T follicular helper cell (primary cell): ENCODE results near the gene WDR37.
"Not testable (repeated sequence)": the region's sequence is repeated elsewhere in the genome, so short reads cannot be mapped to it uniquely, and the experiment has no call there.

Experiments used
- DNase-seq: peaks from one replicate; pipeline ENCODE4 v3.0.0-alpha.2; 2020; ENCODE audit warnings: low read depth

The WDR37 gene

DNA sequence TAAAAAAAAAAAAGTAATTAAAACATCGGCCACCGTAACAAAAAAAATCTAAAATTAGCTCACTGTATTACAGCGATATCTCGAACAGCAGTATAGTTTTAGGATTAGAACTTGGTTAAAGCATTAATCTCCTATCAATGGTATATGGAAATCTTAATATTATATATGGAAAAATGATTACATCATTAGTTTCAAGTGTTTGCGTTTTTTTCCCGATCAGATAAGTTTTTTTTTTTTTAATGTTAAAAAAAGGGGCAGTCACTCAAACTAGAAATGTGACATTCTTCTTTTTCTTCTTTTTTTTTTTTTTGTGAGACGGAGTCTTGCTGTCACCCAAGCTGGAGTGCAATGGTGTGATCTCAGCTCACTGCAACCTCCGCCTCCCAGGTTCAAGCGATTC, 14.7 kb upstream of the WDR37 start:
- no peak for DNase-seq

DNA sequence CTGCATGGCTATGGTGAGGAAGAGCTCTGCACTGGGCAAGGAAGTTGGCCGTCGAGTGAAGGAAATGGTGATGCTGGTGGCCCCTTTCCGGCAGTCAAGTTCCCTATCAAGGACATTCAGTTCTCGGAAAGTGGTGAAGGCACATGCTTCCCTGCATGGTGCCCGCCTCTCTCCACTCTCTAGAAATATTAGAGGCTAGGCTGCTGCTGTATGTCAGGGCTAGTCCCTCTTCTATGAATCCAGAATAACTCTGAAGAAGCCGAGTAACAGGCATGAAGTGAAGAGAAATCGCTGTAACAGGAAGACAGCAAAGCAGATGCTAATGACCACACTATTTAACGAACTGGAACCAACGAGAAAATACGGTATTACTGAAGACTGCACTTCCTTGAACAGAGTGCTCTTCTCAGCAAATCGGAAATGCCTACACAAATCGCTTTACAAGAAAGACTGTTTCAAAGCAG, 12.6 kb upstream of the WDR37 start:
- no peak for DNase-seq

DNA sequence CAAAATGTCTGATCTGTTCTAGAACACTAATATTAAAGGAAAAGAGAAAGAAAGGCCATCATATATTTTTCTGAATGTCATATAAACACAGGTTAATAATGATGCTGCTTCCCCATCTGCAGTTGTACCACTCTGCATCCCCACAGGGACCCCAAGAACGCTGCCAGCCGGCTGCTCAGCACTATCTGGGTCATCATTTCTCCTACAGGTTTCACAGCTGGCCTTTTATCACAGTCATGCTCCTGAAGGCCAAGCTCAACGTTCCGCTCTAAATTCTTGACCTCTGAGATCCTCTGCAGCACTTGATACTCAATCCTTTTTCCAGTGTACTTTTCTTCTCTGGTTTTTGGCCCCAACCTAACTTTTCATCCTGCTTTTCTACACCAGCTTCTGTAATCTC, 12.0 kb upstream of the WDR37 start:
- DNase-seq, result no peak

DNA sequence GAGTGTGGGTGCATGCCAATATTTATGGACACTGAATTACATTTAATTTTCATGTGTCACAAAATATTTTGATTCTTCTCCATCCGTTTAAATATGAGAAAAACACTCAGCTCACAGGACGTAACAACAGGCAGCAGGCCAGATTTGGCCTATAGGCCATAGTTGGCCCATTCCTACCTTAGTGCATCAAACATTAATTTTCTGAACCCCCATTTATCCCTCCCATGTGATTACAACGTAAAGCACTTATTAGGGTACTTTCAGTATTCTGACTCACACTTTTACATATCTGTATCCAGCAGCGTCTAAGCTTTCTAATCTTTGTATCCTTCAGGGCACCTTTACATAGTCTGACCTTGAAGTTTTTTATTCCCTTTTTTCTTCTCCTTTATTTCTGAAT, 11.2 kb upstream of the WDR37 start:
- DNase-seq, result no peak

DNA sequence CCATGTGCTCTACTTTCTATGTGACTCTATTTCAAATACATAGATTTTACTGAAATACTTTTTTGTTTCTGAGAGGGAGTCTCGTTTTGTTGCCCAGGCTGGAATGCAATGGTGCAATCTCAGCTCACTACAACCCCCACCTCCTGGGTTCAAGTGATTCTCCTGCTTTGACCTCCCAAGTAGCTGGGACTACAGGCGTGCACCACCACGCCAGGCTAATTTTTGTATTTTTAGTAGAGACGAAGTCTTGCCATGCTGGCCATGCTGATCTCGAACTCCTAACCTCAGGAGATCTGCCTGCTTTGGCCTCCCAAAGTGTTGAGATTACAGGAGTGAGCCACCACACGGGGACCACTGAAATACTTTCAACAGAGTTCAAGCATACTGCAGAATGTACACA, 10.8 kb upstream of the WDR37 start:
- no peak for DNase-seq

DNA sequence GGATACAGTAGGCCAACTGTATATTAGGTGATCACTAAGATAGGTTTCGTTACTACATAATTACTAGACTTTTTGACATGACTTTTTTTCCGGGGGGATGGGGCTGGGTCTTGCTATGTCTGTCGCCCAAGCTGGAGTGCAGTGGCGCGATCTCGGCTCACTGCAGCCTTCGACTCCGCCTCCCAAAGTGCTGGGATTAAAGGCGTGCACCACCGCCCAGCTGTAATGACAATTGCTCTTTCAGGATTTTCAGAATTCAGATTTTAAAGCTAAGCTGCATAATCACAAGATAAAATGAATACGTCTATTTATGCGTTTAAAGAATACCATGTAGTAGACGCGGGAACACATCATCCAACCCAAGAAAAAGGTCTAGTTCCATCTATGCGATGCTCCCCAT, 8.2 kb upstream of the WDR37 start:
- no peak for DNase-seq

DNA sequence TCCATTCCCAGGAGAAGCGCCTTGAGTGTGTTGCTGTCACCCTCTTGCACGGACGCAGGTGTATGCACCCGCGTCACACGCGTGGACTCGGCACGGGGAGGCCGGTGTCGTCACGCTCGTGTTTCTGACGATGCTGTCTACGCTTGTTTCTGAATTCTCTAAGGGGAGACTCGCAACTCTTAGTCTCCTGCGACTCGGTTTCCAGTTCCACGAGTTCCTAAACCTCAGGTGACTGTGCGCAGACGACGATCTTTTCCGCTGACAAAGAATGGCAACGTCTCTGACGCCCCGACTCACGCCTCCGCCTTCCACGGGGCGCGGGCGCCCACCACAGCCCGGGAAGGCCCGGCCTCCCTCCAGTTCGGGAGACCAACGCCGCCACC, 7.8 kb upstream of the WDR37 start:
- peak; percentile 65 for DNase-seq

DNA sequence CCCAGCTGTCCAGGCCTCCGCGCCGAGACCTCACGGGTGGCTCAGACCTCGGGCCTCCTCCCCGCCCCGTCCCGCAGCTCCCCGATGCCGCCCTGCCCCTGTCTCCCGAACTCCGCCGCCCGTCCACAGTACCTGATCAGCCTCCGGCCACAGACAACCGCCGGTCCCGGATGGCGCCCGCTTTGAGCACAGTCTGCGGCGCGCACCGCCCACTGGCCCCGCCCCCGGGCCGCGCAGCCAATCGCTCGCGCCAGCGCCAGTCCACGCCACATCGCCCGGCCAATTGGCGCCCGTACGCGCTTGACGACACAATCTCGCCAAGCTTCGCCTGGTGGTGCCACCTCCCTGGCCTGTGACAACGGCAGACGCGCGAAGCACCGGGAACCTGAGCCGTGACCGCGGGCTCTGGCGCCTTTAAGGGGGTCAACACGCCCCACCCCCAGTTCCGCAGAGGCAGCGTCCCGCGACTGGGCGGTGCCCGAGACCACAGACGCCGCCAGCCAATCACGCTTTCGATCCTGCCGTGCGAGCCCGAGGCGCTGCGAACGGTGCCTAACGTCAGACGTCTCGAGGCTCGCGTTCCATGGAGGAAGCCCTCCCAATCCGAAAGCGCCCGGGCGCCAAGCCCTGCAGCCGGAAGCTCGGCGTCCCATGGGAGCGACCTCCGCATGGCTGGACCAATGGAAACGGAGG, 7.3 kb upstream of the WDR37 start, which contains the start of gene IDI1:
TSS of gene IDI1 (minus strand) at position 388 of the 693 bp plus-strand sequence. CDS start at position 272, 116 bp downstream.
- DNase-seq, result peak; percentile 96

DNA sequence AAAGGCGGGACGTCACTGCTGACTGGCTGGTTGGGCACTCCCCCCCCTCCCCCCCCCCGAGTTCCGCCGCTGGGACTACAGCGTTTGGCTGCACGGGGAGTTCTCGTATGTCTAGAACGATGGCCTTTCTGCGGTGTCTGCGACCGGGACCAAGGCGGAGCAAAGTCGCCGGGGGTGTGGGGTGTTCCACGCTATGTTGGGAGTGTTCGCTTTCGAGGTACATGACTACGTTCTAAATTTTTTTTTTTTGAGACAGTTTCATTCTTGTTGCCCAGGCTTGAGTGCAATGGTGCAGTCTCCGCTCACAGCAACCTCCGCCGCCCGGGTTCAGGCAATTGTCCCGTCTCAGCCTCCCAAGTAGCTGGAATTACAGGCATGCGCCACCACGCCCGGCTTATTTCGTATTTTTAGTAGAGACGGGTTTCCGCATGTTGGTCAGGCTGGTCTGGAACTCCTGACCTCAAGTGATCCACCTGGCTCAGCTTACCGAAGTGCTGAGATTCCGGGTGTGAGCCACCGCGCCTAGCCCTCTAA, 6.7 kb upstream of the WDR37 start:
- DNase-seq, result no peak

DNA sequence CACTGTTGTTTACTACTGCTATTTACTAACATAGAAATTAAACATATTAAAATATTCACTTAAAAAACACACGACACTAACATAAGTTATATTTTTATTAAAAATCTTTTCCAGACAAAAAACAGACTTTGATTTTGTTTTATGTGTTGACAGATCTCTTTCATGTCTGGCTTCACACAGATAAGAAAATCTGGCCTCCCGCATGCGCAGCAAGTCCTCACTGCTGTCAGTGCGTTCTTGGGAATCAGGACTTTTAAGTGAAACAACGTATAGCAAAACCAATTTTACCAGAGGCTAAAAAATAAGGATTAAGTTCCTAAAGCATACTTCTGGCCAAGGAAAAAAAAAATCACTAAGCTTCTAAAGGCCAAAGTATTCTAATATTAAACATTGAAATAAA, 6.0 kb upstream of the WDR37 start:
- DNase-seq, result no peak

DNA sequence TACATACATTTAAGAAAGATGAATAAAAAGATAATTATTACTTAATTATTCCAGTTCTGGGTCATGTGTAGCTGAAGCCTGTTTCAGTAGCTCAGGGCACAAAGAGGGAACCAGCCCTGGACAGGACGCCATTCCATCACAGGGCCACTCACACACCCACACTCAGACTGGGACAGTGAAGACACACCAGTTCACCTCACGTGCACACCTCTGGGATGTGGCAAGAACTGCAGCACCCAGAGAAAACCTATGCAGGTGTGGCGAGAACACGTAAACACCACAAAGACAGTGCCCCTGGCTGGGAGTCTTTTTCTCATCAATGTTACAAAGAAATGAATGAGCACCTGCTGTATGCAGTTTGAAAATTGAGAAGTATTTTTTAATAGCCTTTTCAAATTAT, 5.6 kb upstream of the WDR37 start:
- DNase-seq, result no peak

DNA sequence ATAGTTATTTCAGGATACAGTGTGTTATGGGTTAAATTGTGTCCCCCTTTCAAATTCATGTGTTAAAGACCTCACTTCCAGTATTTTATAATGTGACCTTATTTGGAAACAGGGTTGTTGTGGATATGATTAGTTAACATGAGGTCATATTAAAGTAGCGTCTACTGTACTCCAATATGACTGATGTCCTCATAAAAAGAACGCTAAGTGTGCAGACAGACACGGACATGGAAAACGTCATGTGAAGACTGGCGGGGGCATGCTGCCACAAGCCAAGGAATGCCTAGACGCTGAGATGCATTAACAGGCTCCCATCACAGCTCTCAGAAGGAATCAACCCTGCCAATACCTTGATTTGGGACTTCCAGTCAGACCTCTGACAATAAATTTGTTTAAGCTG, 1.5 kb upstream of the WDR37 start:
- DNase-seq, result no peak

DNA sequence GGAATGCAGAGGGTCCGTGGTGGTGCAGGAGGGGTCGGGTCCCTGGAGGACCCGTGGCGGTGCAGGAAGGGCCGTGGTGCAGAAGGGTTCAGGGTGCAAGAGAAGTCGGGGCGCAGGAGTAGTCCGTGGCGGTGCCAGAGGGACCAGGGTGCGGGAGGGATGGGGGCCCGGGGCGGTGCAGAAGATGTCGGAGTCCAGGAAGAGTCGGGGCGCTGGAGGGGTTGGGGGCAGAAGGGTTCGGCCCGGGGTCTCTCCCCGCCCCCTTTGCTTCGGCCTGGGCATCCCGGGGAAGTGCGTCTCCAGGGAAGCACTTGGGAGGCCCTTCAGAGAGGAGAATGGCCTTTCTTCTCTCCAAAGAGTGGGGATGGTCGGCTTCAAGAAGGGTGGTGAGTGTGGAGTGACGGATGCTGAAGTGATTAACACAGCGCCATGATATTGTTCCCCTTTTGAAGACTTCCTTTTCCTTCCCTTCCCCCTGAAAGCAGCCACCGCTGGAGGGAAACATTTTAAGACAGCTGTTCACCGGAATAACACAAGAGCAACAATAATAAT, 997 bp downstream of the WDR37 start:
- DNase-seq, result no peak

DNA sequence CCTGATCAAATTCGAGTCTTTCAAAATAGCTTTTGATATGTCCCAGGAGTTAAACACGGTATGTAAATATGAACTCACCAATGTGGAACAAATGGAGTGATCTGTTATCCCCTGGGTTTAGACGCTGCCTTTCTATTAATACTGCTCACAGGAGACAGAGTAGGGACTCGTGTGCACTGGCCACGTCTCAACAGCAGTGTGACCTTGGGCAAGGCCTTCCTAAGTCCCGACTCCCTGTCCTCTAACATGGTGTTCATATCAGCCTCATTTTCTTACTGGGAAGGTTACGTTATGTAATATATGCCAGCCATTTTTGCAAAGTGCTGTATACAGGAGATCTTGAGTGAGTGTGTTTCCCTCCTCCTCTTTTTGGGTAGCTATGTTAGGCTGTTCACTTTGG, 1.8 kb downstream of the WDR37 start:
- DNase-seq, result no peak

DNA sequence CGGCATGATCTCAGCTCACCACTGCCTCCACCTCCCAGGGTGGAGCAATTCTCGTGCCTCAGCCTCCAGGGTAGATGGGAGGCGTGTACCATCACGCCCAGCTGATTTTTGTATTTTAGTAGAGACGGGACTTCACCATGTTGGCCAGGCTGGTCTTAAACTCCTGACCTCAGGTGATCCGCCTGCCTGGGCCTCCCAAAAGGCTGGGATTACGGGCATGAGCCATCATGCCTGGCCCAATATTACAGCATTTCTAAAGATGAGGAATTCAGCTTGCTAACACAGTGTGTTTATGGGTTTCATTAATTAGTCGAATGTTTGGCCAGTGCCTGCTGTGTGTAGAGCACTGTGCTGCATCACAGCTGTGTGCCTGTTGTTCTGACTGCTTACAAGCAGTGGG, 3.7 kb downstream of the WDR37 start:
- no peak for DNase-seq

DNA sequence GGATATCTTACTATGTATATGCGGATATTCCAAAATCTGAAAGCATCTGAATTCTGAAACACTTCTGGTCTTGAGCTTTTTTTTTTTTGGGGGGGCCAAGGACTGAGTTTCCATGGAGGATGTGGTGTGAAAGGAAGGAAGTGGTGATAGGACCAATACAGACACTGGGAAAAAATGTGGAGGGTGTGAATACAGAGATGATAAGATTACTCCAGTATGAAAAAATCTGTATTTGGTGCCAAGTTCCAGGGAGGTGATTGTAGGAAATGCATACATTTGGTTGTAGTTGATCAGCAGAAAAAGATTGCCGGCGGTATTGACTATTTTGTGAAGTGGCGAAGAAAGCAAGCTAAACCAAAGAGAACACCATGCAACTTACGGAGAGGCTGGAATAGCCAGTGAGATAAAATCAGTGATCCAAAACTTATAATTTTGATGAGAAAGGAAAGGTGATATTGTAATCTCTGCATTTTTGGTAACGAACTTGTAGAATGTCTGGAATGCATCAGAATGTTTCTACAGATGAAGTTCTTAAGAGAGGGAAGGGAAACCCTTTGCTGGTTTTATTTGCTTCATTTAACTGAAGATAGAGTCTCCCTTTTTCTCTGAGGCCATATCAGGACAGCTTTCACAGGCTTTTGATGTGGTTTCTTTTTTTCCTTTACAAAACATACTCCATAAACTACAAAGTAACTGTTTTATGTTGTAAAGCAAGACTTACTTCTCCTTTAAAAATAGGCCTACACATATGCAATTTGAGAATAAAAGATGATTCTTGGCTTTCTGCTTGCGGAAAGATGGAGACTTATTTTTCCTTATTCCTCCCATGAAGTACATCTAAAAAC, 6.0 kb downstream of the WDR37 start:
- DNase-seq, result no peak

DNA sequence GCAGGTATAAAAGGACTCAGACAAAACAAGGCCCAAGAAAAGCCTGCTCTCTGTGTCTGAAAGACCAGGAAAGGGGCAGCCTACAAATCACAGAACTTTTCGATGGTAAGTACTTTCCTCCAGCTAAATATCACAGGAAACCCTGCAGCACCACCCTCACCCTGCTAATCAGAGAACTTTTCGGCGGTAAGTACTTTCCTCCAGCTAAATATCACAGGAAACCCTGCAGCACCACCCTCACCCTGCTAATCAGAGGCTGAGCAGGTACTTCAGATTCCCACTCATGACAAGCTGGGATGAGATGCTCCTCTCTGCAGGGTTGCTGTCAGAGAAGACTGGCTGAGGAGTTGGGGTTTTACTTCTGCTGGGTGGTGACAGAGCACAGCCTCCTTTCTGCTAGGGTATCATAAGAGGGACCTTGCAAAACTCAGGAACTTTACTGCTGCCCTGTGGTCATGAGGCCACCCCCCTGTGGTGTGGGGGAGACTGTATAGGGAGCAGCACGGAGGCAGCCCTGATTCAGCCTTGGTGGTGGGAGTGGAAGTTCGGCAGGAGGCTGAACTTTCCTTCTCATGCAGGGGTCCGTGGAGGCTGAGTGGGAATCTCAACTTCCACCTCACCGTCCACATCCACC, 7.2 kb downstream of the WDR37 start:
- DNase-seq, result no peak

DNA sequence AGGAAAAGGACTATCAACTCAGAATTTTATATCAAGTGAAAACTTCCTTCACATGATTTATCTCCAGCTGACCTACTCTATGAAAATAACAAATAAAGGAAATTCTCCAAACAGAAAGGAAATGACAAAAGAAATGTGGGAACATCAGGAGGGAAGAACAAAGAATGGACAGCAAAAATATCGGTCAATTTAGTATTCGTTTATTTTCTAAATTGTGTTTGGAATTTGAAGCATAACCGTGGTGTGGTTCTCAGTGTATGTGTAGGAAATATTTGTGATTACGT, 8.7 kb downstream of the WDR37 start:
- DNase-seq, result no peak

DNA sequence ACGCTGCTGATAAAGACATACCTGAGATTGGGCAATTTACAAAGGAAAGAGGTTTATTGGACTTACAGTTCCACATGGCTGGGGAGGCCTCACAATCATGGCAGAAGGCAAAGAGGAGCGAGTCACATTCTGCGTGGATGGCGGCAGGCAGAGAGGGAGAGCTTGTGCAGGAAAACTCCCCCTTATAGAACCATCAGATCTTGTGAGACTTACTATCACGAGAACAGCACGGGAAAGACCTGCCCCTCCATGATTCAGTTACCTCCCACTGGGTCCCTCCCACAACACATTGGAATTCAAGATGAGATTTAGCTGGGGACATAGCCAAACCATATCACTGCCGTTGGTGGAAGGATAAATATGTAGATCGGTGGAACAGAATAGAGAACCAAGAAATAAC, 10.5 kb downstream of the WDR37 start:
- DNase-seq, result not testable (repeated sequence)

DNA sequence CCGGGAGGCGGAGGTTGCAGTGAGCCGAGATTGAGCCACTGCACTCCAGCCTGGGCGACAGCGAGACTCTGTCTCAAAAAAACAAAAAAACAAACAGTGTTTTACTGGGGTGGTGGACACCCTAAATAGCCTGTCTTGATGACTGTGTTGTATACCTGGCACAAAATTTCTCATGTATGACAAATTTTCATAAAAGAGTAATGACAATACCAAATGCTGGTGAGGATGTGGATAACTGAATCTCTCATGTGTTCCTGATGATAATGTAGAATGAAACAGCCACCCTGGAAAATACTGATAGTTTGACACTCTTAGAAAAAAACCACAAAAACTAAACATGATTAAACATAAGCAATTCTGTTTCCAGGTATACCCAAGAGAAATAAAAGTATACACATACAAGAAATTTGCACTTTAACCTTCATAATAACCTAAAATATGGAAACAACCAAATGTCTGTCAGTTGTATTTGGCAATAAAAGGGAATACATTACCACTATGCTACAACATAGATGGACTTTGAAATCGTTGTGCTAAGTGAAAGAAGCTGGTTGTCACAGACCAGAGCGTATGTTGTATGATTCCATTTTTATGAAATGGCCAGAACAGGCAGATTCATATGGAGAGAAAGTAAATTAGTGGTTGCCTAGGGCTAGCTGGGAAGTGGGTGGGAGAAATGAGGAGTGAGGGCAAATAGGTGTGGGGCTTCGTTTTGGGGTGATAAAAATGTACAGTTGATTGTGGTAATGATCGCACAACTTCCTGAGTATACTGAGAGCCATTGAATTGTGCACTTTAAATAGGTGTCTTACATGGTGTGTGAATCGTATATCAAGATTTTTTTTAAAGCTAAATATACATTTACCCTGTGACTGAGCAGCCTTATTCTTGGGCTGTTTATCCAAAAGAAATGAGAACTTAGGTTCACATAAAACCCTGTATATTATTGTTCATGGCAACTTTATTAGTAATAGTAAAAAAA, 12.5 kb downstream of the WDR37 start:
- no peak for DNase-seq

DNA sequence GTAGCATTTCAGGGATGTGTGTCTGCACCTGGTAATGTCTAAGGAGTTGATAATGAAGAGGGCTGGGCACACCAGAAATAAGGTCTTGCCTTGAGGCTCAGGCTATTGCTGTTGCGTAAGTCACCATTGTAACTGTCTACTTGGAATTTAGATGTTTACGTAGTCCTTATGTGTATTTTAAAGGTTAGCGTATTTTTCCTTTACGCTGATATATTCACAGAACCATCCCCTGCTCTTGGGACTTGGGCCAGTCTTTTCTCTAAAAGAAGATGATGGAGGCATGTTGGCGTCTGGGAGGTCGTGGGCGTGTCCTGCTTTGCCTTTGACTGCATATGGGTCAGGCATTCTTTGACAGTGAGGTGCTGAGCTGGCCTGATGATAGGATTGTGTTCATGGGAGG, 14.7 kb downstream of the WDR37 start:
- no peak for DNase-seq
